ENCODE data around the gene SORCS3. TPM values are rescaled to one million over a fixed set of nuclear protein-coding genes. Genes with fewer than 3 reads are reported as not detected.

The SORCS3 gene
- total RNA-seq, 1 donor = 0.27 TPM

DNA sequence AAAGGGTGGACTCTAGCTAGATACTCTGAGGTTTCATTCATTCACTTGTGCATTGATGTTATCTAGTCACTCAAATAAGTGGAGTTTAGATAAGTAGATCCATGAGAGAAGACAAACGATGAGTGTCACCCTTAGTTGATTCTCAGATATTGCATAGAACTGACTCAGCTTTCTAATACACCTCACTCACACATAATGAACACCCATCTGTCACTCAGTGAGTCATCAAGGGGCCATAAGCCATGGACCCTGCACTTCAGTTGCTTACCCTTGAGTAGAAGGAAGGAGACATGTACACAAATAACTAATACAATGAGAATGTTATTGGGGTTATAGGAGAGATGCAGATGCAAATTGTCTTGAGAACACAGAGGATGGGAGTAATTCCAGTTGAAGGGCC is 163.8 kb downstream of the SORCS3 start:
- TF ChIP-seq, protein P1, sequence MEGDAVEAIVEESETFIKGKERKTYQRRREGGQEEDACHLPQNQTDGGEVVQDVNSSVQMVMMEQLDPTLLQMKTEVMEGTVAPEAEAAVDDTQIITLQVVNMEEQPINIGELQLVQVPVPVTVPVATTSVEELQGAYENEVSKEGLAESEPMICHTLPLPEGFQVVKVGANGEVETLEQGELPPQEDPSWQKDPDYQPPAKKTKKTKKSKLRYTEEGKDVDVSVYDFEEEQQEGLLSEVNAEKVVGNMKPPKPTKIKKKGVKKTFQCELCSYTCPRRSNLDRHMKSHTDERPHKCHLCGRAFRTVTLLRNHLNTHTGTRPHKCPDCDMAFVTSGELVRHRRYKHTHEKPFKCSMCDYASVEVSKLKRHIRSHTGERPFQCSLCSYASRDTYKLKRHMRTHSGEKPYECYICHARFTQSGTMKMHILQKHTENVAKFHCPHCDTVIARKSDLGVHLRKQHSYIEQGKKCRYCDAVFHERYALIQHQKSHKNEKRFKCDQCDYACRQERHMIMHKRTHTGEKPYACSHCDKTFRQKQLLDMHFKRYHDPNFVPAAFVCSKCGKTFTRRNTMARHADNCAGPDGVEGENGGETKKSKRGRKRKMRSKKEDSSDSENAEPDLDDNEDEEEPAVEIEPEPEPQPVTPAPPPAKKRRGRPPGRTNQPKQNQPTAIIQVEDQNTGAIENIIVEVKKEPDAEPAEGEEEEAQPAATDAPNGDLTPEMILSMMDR (IDR thresholded peaks at IDR 0.05; ENCODE audit: insufficient read depth, low read length) = no peak
- H3K4me3 ChIP-seq (ENCODE audit: low read depth, low read length) = no peak overlapping the region
- no peak for DNase-seq (ENCODE audit: low read depth)

- H3K4me3 ChIP-seq (ENCODE audit: low read depth, low read length) = no peak overlapping the region
- DNase-seq (ENCODE audit: low read depth) = no peak
- TF ChIP-seq, protein P1 (IDR thresholded peaks at IDR 0.05; ENCODE audit: insufficient read depth, low read length) = no peak
These were observed 165.7 kb downstream of the SORCS3 start for GRCh38 chr10:104806801-104807200.

DNA sequence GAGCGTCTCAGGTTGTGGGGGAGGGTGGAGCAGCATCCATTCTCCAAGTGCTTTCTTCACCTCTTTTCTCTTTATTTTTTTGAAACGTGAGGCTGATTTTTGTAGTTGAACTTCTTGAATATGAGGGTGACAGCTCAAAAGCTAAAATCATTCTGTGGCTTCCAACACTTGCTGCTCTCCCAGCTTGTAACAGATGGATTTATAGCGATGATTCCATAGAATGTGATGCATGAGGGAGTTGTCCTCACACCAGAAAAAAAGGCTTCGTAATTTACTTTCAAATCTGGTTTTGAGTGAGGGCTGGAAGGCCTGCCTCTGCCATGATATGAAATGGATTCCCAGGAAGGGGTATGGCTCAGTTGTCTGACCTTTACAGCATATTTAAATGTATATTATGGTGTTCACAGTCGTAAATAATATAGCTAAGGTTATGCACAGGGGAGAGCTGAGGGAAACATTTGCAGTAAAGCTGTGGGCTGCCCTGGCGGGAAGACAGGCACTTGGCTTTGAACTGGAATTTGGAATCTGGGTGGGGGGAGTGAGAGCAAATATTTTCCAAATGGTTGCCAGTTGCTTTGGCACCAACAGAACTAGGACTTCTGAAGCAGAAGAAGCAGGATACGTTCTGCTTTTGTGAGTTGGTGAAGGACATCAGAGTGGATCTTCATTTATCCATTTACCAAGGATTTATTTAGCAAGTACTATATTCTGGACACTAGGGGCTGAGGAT is 166.7 kb downstream of the SORCS3 start:
- DNase-seq (ENCODE audit: low read depth) = no peak
- TF ChIP-seq, protein P1 (IDR thresholded peaks at IDR 0.05; ENCODE audit: insufficient read depth, low read length) = no peak

DNA sequence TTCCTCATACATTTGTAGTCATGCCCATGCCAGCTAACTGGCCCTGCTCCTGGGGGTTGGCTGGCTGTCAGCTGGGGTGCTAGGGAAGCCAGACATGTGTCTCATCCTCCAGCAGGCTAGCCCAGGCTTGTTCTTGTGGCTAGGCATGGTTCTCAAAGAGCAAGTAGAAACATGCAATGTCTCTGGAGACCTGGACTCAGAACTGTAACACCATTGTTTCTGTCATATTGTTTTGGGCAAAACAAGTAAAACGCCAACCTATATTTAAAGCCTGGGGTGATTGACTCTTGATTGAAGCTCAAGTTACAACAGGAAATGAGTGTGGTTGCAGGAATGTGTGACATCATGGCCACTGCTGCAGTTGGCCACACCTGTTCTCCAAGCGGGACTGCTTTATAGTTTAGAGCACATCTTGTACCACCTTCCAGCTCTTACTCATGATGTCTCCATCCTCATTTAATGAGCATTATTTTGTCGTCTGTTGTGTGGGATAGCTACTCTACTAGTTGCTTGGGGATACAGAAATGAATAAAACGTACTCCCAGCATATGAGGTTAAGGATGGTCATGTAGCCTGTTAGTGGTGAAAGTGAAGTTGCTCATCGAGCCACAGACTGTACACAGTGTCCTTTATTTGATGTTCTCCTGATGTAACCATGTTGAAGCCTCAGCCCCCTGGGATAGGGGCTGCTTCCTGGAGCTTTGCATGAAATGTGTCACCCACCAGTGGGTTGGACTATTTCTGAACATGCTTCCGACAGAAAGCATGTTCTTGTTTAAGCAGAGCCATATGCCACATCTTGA is 168.4 kb downstream of the SORCS3 start:
- TF ChIP-seq, protein P1 (IDR thresholded peaks at IDR 0.05; ENCODE audit: insufficient read depth, low read length) = no peak
- DNase-seq (ENCODE audit: low read depth) = no peak
- no peak overlapping the region for H3K4me3 ChIP-seq (ENCODE audit: low read depth, low read length)

More for the DNA sequence above, 166.7 kb downstream of the SORCS3 start:
- H3K4me3 ChIP-seq (ENCODE audit: low read depth, low read length) = no peak overlapping the region

DNA sequence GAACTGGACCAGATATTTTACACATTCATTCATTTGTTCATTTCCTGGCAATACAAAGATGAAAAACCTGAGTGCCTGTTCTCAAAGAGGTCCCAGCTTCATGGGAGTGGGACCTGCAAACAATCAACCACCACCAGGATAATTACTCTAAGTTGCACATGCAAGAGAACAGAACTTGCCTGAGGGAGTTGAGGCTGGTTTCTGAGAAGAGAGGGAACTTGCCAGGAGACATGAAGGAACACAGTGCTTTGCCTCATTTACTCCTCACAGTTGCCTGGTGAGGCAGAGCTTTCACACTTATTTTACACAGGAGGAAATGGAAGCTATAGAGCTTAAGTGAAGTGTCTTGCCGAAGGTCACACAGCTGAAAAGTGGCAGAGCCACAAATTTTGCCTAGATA is 170.1 kb downstream of the SORCS3 start:
- DNase-seq (ENCODE audit: low read depth) = no peak
- TF ChIP-seq, protein P1 (IDR thresholded peaks at IDR 0.05; ENCODE audit: insufficient read depth, low read length) = no peak
- H3K4me3 ChIP-seq (ENCODE audit: low read depth, low read length) = no peak overlapping the region

DNA sequence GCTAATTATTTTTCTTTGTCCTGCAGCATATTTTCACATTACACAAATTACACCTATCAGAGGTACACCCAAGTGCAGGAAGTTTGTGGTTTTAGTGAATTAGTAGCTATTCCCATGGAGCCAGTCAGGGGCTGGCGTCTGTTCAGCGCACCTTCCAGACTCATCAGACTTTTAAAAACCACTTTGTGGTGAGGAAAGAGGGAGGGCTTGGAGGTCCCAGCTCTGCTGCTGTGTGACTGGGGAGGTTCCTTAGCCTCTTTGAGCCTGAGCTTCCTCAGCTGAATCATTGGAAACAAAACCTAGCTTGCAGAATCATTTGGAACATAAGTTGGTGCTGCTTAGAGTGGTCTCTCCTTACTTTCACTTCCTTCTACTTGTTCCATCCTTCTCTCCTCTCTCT is 175.4 kb downstream of the SORCS3 start:
- TF ChIP-seq, protein P1 (IDR thresholded peaks at IDR 0.05; ENCODE audit: insufficient read depth, low read length) = no peak
- no peak overlapping the region for H3K4me3 ChIP-seq (ENCODE audit: low read depth, low read length)
- no peak for DNase-seq (ENCODE audit: low read depth)

All from fibroblast of the aortic adventitia (primary cell).